Vagina (tissue), 2 donors: ENCODE measurements around the gene SLC12A8.

Experiments
- POLR2A ChIP-seq, 2 donors: fragments of 450-650 bp; IDR thresholded peaks; one replicate each; pipeline ENCODE4 v1.6.1; 2017; ENCODE audit warnings: antibody characterized with exemption in 2 of 2, mild to moderate bottlenecking in 2 of 2, moderate library complexity in 2 of 2
- POLR2AphosphoS5 ChIP-seq, 2 donors: sonication (generic); formaldehyde crosslinking; IDR thresholded peaks; one replicate each; pipeline ENCODE4 v1.9.0; 2017; ENCODE audit warnings: antibody characterized with exemption in 2 of 2, mild to moderate bottlenecking in 2 of 2, low read depth in 1 of 2; ENCODE audit not compliant: insufficient read depth in 1 of 2
- TF ChIP-seq, protein P1 (sequence below), 3 experiments: fragments of 450-650 bp in 2 of 3; fragments of 200-600 bp in 1 of 3; sonication (generic) in 1 of 3; IDR thresholded peaks; one replicate each; pipeline ENCODE4 v1.5.1; 2017 to 2019; ENCODE audit warnings: antibody characterized with exemption in 3 of 3, mild to moderate bottlenecking in 2 of 3, moderate library complexity in 2 of 3

- TF ChIP-seq, protein P1, sequence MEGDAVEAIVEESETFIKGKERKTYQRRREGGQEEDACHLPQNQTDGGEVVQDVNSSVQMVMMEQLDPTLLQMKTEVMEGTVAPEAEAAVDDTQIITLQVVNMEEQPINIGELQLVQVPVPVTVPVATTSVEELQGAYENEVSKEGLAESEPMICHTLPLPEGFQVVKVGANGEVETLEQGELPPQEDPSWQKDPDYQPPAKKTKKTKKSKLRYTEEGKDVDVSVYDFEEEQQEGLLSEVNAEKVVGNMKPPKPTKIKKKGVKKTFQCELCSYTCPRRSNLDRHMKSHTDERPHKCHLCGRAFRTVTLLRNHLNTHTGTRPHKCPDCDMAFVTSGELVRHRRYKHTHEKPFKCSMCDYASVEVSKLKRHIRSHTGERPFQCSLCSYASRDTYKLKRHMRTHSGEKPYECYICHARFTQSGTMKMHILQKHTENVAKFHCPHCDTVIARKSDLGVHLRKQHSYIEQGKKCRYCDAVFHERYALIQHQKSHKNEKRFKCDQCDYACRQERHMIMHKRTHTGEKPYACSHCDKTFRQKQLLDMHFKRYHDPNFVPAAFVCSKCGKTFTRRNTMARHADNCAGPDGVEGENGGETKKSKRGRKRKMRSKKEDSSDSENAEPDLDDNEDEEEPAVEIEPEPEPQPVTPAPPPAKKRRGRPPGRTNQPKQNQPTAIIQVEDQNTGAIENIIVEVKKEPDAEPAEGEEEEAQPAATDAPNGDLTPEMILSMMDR (IDR thresholded peaks at IDR 0.05): no peak
- TF ChIP-seq POLR2A (IDR thresholded peaks at IDR 0.05) (no peak), POLR2AphosphoS5 (IDR thresholded peaks at IDR 0.05; ENCODE audit: insufficient read depth in 1 of 2, low read depth in 1 of 2) (no peak)
Measured at GRCh38 chr3:125032683-125033082, 179.9 kb downstream of the SLC12A8 start.
